Medulla oblongata (tissue), 1 donor: ENCODE results near the gene ZNF366.

Experiments
- DNase-seq: peaks from one replicate; pipeline ENCODE4 v3.0.0-alpha.2; 2015; ENCODE audit errors: extremely low spot score

Gene ZNF366

GRCh38 chr5:72440207-72440638 lies 67.0 kb downstream of the ZNF366 start:
- no peak for DNase-seq

GRCh38 chr5:72439192-72439591 lies 68.0 kb downstream of the ZNF366 start:
- DNase-seq, result no peak

DNA sequence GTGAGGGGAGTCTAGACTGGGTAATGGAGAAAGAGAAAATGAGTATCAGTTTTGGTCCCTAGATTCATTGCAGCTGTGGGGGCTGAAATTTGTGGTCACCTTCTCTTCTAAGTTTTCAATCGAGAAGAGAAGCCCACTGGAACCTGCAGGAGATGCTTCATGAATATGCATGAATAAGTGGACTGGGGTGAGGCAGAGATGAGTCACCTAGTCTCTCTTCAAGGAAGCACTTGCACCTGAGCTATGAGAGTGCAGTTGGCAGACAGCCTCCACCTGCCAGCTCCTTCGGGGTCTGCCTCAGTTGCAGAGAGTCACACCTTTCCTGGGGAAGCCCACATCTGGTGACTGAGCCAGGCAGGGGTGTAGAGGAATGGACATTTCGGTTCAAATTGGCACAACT lies 69.1 kb downstream of the ZNF366 start:
- no peak for DNase-seq

- no peak for DNase-seq
Measured at GRCh38 chr5:72436796-72437471, 70.3 kb downstream of the ZNF366 start.

- DNase-seq, result no peak
Measured at GRCh38 chr5:72434781-72435437, 72.3 kb downstream of the ZNF366 start.

DNA sequence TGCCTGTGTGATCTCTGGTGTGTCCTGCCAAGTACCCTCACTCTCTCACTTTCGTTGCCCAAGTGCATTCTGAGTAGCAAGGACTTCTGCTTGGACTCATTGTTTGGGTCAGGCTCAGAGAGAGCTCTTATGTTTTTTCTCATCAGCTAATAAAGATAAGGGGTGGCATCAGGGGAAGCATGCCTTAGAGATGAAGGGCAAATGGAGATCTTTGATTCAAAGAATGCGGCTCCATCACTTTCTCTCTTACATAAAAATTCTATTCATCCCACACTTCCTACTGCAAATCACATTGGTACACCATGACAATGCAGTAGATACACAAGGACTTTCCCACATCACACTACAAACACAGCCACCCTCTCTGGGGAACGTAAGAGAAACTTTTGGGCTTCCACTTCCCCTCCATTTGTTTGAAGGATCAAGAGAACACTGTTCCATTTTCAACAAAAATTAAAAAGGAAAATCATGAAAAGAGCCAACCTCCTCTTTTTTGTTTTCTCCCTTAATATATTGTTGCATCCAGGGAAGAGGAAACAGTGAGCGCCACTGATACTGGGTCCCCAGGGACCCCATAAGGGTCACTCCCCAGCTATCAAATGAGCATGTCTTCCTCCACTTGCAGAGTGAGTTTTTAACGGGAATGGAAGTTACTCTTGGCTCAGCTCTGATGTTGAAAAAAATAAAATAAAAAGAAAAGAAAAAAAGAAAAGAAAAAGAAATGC lies 73.0 kb downstream of the ZNF366 start:
- no peak for DNase-seq

DNA sequence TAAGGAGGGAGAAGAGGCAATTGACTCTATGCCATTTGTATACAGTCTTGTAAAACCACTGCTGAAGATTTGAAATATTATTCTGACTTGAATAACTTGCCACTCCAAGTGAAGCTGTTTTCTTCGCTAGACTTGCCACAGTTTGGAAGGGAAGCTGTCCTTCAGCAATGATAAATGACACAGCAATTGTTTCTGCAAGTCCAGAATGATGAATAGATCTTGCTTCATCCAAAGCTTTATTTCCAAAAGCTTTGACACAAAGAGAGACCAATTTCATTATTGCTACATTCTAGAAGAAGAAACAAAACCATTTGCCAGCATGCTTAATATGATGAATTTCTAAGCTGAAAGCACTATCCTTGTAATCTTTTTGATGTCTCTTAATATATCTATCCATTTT lies 73.7 kb downstream of the ZNF366 start:
- no peak for DNase-seq

- DNase-seq, result no peak
Measured at GRCh38 chr5:72428669-72429068, 78.5 kb downstream of the ZNF366 start.

- DNase-seq, result no peak
Measured at GRCh38 chr5:72427488-72428437, 79.4 kb downstream of the ZNF366 start.

GRCh38 chr5:72427016-72427415 lies 80.2 kb downstream of the ZNF366 start:
- DNase-seq, result no peak

DNA sequence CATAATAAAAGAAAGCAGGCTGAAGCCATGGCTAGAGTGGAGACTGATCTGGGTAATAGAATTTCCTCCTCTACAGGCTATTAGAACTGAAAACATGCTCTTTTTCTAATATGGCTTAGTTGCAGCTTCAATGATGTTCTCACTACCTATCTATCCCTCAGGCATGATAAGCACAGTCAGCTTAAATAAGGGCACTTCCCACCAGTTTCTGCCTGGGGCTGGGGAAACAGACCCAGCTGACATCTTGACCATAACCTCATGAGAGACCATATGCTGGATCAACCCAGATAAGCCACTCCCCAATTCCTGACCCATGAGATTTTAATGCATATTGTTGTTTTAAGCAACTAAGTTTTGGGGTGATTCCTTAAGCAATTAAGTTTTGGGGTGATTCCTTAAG lies 81.2 kb downstream of the ZNF366 start:
- no peak for DNase-seq

GRCh38 chr5:72418271-72418670 lies 88.9 kb downstream of the ZNF366 start:
- DNase-seq, result no peak

GRCh38 chr5:72417333-72418062 lies 89.7 kb downstream of the ZNF366 start:
- no peak for DNase-seq

GRCh38 chr5:72415616-72416325 lies 91.4 kb downstream of the ZNF366 start:
- DNase-seq, result no peak

- no peak for DNase-seq
Measured at GRCh38 chr5:72412283-72413055, 94.7 kb downstream of the ZNF366 start.

GRCh38 chr5:72410688-72411295 lies 96.4 kb downstream of the ZNF366 start:
- DNase-seq, result no peak

GRCh38 chr5:72408603-72409002 lies 98.6 kb downstream of the ZNF366 start:
- no peak for DNase-seq

DNA sequence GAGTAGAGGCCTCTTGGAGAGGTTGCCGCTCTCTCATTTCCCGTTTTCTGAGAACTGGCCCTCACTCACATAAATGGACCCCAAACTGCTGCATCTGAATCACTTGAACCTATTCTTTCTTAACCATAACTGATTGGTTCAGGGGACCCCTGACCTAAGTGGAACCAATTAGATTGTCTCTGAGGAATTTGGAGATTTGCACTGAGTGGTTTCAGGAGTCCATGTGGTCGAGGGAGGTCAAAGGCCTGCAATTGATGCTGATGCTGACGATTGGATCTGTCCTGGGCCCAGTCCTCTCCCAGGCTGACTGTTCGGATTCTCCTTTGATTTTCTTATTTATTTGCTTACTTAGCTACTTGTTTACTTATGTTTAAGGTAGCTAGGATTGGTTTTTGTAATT lies 99.1 kb downstream of the ZNF366 start:
- DNase-seq, result no peak

- DNase-seq, result no peak
Measured at GRCh38 chr5:72407541-72407940, 99.7 kb downstream of the ZNF366 start.
